Osteocyte (in vitro differentiated cells): Measurements from ENCODE around the gene ARV1. TPM values are rescaled to one million over a fixed set of nuclear protein-coding genes. Genes with fewer than 3 reads are reported as not detected.
"Not testable (repeated sequence)": the region's sequence is repeated elsewhere in the genome, so short reads cannot be mapped to it uniquely, and the experiment has no call there.

Experiments
- DNase-seq: peaks from one replicate; pipeline ENCODE4 v3.0.0; 2021; ENCODE audit warnings: mixed read lengths; ENCODE audit not compliant: unreplicated experiment; ENCODE audit errors: extremely low spot score
- H3K27ac Mint-ChIP-seq: one replicate; pipeline ENCODE4 v1.8.0; 2021; ENCODE audit warnings: mild to moderate bottlenecking, mixed read lengths; ENCODE audit not compliant: unreplicated experiment
- H3K27me3 Mint-ChIP-seq: one replicate; pipeline ENCODE4 v1.8.0; 2021; ENCODE audit warnings: mixed read lengths; ENCODE audit not compliant: unreplicated experiment
- H3K36me3 Mint-ChIP-seq: one replicate; pipeline ENCODE4 v1.8.0; 2021; ENCODE audit warnings: mixed read lengths; ENCODE audit not compliant: unreplicated experiment
- H3K4me1 Mint-ChIP-seq: one replicate; pipeline ENCODE4 v1.8.0; 2021; ENCODE audit warnings: mixed read lengths; ENCODE audit not compliant: unreplicated experiment
- H3K4me3 Mint-ChIP-seq: one replicate; pipeline ENCODE4 v1.8.0; 2021; ENCODE audit warnings: mild to moderate bottlenecking, moderate library complexity, mixed read lengths; ENCODE audit not compliant: unreplicated experiment
- H3K9me3 Mint-ChIP-seq: one replicate; pipeline ENCODE4 v1.8.0; 2021; ENCODE audit warnings: mixed read lengths; ENCODE audit not compliant: unreplicated experiment
- CTCF ChIP-seq: fragments of 200-600 bp; sonication (generic); IDR thresholded peaks from 2 replicates; pipeline ENCODE4 v1.5.0; 2021; ENCODE audit warnings: antibody characterized with exemption, mild to moderate bottlenecking, moderate library complexity
- total RNA-seq: library from RNA; stranded (reverse); gene quantifications from 2 replicates; pipeline ENCODE4 v1.2.1, GENCODE V29; 2021

ARV1 gene
- total RNA-seq, 1 donor from 2014 or later: 16.2 TPM

- Mint-ChIP-seq H3K27me3 (no peaks in the 10 kb centered on the region), H3K4me3 (no peak overlapping the region), H3K27ac (no peak overlapping the region), H3K9me3 (peaks cover 24% of the 10 kb centered on the region), H3K36me3 (peaks cover 25% of the 10 kb centered on the region), H3K4me1 (no peaks in the 10 kb centered on the region)
- no peak for TF ChIP-seq CTCF
- no peak for DNase-seq
These were observed 21.7 kb downstream of the ARV1 start for GRCh38 chr1:231000639-231001038.

GRCh38 chr1:231001892-231002291, 23.0 kb downstream of the ARV1 start:
- Mint-ChIP-seq H3K9me3 (peaks cover 33% of the 10 kb centered on the region), H3K36me3 (peaks cover 26% of the 10 kb centered on the region), H3K4me1 (no peaks in the 10 kb centered on the region), H3K4me3 (no peak overlapping the region), H3K27ac (no peak overlapping the region), H3K27me3 (no peaks in the 10 kb centered on the region)
- DNase-seq: no peak
- TF ChIP-seq CTCF: no peak

GRCh38 chr1:231007535-231007934, 28.6 kb downstream of the ARV1 start:
- not testable (repeated sequence) for H3K27me3 Mint-ChIP-seq, DNase-seq, H3K4me3 Mint-ChIP-seq, H3K4me1 Mint-ChIP-seq, H3K27ac Mint-ChIP-seq
- Mint-ChIP-seq H3K9me3 (peaks cover 39% of the 10 kb centered on the region), H3K36me3 (peaks cover 23% of the 10 kb centered on the region)

GRCh38 chr1:231011360-231011759, 32.5 kb downstream of the ARV1 start:
- Mint-ChIP-seq H3K27ac (no peak overlapping the region), H3K27me3 (no peaks in the 10 kb centered on the region), H3K4me1 (peaks cover 5% of the 10 kb centered on the region), H3K9me3 (peaks cover 11% of the 10 kb centered on the region), H3K36me3 (peaks cover 8% of the 10 kb centered on the region), H3K4me3 (no peak overlapping the region)
- no peak for TF ChIP-seq CTCF
- no peak for DNase-seq

GRCh38 chr1:231011963-231012362, 33.1 kb downstream of the ARV1 start:
- Mint-ChIP-seq H3K27ac (no peak overlapping the region), H3K4me1 (peaks cover 6% of the 10 kb centered on the region), H3K4me3 (no peak overlapping the region), H3K9me3 (peaks cover 7% of the 10 kb centered on the region), H3K27me3 (no peaks in the 10 kb centered on the region), H3K36me3 (peaks cover 3% of the 10 kb centered on the region)
- TF ChIP-seq CTCF: no peak
- no peak for DNase-seq
